A673 (cell line): ENCODE data around the gene FGF12.

Experiments used
- CTCF ChIP-seq: fragments of 300-800, 200-600 bp; sonication (generic); conservative IDR thresholded peaks from 2 replicates; pipeline ENCODE4 v1.5.1; 2017; ENCODE audit warnings: low read depth, mild to moderate bottlenecking, antibody characterized with exemption, low read length, moderate library complexity, mixed read lengths
- EZH2 ChIP-seq: fragments of 200-600 bp; sonication (generic); IDR thresholded peaks from 2 replicates; pipeline ENCODE4 v1.6.1; 2017; ENCODE audit warnings: borderline replicate concordance, low read depth, mild to moderate bottlenecking, mixed read lengths, antibody characterized with exemption, low read length; ENCODE audit not compliant: poor library complexity, severe bottlenecking

DNA sequence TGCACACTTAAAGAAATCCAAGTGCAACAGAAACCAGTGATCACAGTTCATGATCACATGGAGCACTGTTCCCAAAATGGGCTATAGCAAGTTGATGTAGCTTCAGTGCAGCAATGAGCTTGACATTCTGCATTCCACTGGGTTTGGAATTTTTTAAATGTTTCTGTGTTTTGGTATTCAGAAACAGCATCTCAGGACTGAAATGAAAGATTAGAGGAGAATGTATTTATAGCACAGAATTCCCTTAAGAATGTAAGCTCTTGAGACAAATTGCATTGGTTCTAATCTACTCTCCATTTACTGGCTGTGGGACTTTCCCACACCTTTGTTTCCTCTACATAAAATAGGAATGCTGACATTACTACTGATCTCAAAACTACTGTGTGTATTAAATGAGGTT is 162.7 kb downstream of the FGF12 start:
- TF ChIP-seq CTCF (no peak), EZH2 (no peak)
